Measurements from ENCODE around the gene RAPGEF3.

DNA sequence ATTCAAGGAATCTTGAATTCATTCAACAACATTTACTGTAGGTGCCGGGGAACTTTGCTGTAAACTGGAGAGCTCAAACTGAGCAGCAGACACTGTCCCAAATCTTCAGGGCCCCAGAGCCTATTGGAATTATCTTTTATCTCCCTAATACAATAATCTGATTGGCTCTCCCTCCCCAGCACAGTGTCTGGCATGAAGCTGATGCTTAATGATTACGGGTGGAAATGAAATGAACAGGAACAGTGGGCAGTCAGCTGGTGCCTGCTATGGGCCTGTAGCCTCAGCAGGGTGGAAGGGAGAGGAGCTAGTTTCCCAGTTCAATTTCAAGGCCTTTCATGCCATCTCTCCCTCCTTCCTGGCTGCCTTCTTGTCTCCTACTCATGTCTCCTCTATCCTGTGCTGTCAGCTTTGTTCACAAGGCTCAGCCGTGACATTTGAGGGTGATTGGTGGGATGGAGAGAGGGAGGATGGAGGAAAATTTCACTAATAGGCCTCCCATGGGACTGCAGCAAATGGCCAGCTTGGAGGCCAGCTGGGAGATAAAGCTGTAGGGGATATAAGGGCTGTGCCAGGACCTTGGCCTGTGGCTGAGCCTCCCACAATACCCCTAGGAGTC is 4.3 kb upstream of the RAPGEF3 start:
- TF ChIP-seq, protein P1, sequence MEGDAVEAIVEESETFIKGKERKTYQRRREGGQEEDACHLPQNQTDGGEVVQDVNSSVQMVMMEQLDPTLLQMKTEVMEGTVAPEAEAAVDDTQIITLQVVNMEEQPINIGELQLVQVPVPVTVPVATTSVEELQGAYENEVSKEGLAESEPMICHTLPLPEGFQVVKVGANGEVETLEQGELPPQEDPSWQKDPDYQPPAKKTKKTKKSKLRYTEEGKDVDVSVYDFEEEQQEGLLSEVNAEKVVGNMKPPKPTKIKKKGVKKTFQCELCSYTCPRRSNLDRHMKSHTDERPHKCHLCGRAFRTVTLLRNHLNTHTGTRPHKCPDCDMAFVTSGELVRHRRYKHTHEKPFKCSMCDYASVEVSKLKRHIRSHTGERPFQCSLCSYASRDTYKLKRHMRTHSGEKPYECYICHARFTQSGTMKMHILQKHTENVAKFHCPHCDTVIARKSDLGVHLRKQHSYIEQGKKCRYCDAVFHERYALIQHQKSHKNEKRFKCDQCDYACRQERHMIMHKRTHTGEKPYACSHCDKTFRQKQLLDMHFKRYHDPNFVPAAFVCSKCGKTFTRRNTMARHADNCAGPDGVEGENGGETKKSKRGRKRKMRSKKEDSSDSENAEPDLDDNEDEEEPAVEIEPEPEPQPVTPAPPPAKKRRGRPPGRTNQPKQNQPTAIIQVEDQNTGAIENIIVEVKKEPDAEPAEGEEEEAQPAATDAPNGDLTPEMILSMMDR (IDR thresholded peaks at IDR 0.05), result no peak
- TF ChIP-seq EZH2phosphoT487 (IDR thresholded peaks at IDR 0.05), result no peak
- no peak for TF ChIP-seq EZH2 (IDR thresholded peaks at IDR 0.05)
